ENCODE results near the gene TOLLIP. TPM values are rescaled to one million over a fixed set of nuclear protein-coding genes. Genes with fewer than 3 reads are reported as not detected.

The TOLLIP gene
- total RNA-seq, 2 donors from 2014 or later = 72.8 to 161 TPM

DNA sequence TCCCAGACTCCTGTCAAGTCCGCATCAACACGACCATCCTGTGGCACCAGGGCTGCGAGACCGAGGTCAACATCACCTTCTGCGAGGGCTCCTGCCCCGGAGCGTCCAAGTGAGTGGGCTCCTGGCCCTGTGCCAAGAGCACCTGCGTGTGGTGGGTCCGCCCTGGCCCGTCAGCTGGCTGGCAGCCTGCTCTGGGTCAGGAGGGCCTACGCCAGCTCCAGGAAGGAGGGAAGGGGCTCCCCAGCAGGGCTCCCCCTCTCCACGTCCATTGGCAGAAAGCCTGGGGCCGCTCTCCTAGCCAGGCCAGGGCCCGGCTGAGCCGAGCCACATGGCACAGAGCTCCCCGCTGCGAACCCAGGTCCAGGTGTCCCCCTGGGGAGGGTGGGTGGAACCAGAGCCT lies 48.8 kb downstream of the TOLLIP start:
- TF ChIP-seq, protein P1, sequence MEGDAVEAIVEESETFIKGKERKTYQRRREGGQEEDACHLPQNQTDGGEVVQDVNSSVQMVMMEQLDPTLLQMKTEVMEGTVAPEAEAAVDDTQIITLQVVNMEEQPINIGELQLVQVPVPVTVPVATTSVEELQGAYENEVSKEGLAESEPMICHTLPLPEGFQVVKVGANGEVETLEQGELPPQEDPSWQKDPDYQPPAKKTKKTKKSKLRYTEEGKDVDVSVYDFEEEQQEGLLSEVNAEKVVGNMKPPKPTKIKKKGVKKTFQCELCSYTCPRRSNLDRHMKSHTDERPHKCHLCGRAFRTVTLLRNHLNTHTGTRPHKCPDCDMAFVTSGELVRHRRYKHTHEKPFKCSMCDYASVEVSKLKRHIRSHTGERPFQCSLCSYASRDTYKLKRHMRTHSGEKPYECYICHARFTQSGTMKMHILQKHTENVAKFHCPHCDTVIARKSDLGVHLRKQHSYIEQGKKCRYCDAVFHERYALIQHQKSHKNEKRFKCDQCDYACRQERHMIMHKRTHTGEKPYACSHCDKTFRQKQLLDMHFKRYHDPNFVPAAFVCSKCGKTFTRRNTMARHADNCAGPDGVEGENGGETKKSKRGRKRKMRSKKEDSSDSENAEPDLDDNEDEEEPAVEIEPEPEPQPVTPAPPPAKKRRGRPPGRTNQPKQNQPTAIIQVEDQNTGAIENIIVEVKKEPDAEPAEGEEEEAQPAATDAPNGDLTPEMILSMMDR (IDR thresholded peaks at IDR 0.05) = no peak
- TF ChIP-seq POLR2AphosphoS5 (IDR thresholded peaks at IDR 0.05) (no peak), POLR2A (IDR thresholded peaks at IDR 0.05) (no peak)
- intact Hi-C loops (cut with DNase I) = loop anchor here (5.0 kb wide), 1 partner anchor 47 kb away; the partner anchor contains the start of gene TOLLIP
- DNase-seq (ENCODE audit: low spot score) = no peak
- no peak overlapping the region for H3K27ac ChIP-seq
- no peak overlapping the region for H3K4me3 ChIP-seq
- no peaks in the 10 kb centered on the region for H3K9me3 ChIP-seq
- 70% methylated on average over 17 of the region's 17 CpGs for WGBS
- no peaks in the 10 kb centered on the region for H3K27me3 ChIP-seq (replicated peaks; ENCODE audit: insufficient read depth)
- H3K36me3 ChIP-seq = no peaks in the 10 kb centered on the region
- peaks cover 4% of the 10 kb centered on the region for H3K4me1 ChIP-seq (replicated peaks)

DNA sequence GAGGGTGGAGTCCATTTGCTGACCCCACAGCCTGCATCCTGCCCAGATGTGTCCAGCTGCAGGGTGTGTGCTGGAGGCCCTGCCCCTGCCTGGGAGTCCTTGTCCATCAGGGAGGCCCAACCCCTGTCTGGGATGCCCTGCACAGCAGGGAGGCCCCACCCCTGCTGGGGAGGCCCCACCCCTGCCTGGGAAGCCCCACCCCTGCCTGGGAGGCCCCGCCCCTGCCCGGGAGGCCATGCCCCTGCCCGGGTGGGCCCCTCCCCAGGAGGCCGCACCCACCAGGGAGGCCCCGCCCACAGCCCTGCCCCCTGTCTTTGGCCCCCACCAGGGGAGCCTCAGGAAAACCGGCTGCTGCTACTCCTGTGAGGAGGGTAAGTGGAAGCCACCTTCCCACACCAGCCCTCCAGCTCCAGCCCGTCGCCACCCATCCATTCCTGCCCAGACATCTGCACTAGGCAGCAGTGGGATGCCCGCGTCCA lies 49.4 kb downstream of the TOLLIP start:
- Histone ChIP-seq H3K27ac (no peak overlapping the region), H3K9me3 (no peaks in the 10 kb centered on the region), H3K27me3 (replicated peaks; ENCODE audit: insufficient read depth) (no peaks in the 10 kb centered on the region), H3K4me3 (no peak overlapping the region), H3K4me1 (replicated peaks) (peaks cover 4% of the 10 kb centered on the region), H3K36me3 (no peaks in the 10 kb centered on the region)
- 58% methylated on average over 10 of the region's 10 CpGs for WGBS
- intact Hi-C loops (cut with DNase I) = loop anchor here (5.0 kb wide), 1 partner anchor 47 kb away; the partner anchor contains the start of gene TOLLIP
- no peak for DNase-seq (ENCODE audit: low spot score)
- TF ChIP-seq, protein P1 (IDR thresholded peaks at IDR 0.05) = no peak
- TF ChIP-seq POLR2AphosphoS5 (IDR thresholded peaks at IDR 0.05) (no peak), POLR2A (IDR thresholded peaks at IDR 0.05) (no peak)

DNA sequence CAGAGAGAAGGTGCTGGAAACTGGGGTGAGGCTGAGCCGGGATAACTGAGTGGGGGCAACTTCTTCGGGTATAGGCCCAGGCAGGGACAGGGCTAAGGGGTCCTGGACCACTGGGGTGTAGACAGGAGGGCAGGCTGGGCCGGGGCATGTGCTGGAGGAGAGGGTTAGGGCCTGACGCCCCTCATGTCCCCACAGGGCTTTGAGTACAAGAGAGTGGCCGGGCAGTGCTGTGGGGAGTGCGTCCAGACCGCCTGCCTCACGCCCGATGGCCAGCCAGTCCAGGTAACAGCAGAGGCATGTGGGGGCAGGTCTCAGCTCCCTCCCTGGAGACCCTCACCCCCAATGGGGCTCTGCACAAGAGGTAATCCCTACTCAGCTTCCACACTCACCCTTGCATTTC lies 49.9 kb downstream of the TOLLIP start:
- Histone ChIP-seq H3K36me3 (no peaks in the 10 kb centered on the region), H3K27ac (no peak overlapping the region), H3K27me3 (replicated peaks; ENCODE audit: insufficient read depth) (no peaks in the 10 kb centered on the region), H3K4me1 (replicated peaks) (peaks cover 4% of the 10 kb centered on the region), H3K4me3 (no peak overlapping the region), H3K9me3 (no peaks in the 10 kb centered on the region)
- 81% methylated on average over 9 of the region's 9 CpGs for WGBS
- TF ChIP-seq, protein P1 (IDR thresholded peaks at IDR 0.05) = no peak
- TF ChIP-seq POLR2AphosphoS5 (IDR thresholded peaks at IDR 0.05) (no peak), POLR2A (IDR thresholded peaks at IDR 0.05) (no peak)
- intact Hi-C loops (cut with DNase I) = no loop called here
- DNase-seq (ENCODE audit: low spot score) = no peak

DNA sequence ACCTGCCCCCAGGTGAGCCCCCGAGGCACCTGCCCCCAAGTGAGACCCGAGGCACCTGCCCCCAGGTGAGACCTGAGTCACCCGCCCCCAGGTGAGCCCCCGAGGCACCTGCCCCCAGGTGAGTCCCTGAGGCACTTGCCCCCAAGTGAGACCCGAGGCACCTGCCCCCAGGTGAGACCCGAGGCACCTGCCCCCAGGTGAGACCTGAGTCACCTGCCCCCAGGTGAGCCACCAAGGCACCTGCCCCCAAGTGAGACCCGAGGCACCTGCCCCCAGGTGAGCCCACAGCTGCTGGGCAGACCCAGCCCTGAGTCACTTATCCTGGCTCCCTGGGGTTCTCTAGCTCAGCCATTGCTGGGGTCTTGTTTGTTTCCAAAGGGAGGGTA lies 50.4 kb downstream of the TOLLIP start:
- H3K36me3 ChIP-seq = no peaks in the 10 kb centered on the region
- H3K27ac ChIP-seq = no peak overlapping the region
- no peak for TF ChIP-seq POLR2AphosphoS5 (IDR thresholded peaks at IDR 0.05)
- TF ChIP-seq POLR2A (IDR thresholded peaks at IDR 0.05) = no peak
- TF ChIP-seq, protein P1 (IDR thresholded peaks at IDR 0.05) = no peak
- H3K4me1 ChIP-seq (replicated peaks) = peaks cover 4% of the 10 kb centered on the region
- no peak for DNase-seq (ENCODE audit: low spot score)
- H3K9me3 ChIP-seq = no peaks in the 10 kb centered on the region
- no peak overlapping the region for H3K4me3 ChIP-seq
- intact Hi-C loops (cut with DNase I) = no loop called here
- WGBS = 54% methylated on average over 4 of the region's 7 CpGs
- H3K27me3 ChIP-seq (replicated peaks; ENCODE audit: insufficient read depth) = no peaks in the 10 kb centered on the region

DNA sequence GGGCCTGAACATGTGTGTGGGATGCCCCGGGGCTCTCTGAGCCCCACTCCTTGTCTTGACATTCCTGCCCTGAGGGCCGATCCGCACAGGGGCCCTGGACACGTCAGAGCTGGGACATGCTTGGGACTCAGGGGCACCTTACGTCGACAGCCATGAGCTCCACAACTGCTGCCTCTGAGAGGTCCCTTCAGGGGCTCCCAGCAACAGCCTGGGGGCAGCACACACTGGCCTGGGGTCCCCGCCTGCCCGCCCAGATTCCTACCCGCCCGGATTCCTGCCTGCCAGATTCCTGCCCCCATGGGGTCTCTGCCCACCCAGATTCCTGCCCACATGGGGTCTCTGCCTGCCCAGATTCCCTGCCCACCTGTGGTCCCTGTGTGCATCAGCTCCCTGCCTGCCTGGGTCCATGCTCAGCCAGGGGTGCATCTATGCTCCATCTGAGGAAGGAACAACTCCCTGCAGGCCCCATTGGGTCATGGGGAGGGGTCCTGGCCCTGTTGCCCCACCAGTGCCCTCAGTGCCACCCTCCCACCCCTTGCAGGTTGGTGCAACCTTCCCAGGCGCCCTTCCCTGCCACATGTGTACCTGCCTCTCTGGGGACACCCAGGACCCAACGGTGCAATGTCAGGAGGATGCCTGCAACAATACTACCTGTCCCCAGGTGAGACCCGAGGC lies 50.9 kb downstream of the TOLLIP start:
- 88% methylated on average over 6 of the region's 13 CpGs for WGBS
- no peaks in the 10 kb centered on the region for H3K9me3 ChIP-seq
- TF ChIP-seq, protein P1 (IDR thresholded peaks at IDR 0.05) = no peak
- no peak for TF ChIP-seq POLR2AphosphoS5 (IDR thresholded peaks at IDR 0.05)
- TF ChIP-seq POLR2A (IDR thresholded peaks at IDR 0.05) = no peak
- H3K36me3 ChIP-seq = no peaks in the 10 kb centered on the region
- no peak overlapping the region for H3K4me3 ChIP-seq
- no peak overlapping the region for H3K27ac ChIP-seq
- no peaks in the 10 kb centered on the region for H3K27me3 ChIP-seq (replicated peaks; ENCODE audit: insufficient read depth)
- intact Hi-C loops (cut with DNase I) = no loop called here
- no peak for DNase-seq (ENCODE audit: low spot score)
- peaks cover 4% of the 10 kb centered on the region for H3K4me1 ChIP-seq (replicated peaks)
